ENCODE measurements around the gene MAGI1. TPM values are rescaled to one million over a fixed set of nuclear protein-coding genes. Genes with fewer than 3 reads are reported as not detected.
A peak's percentile ranks its signal among the peaks of the same experiment; 100 is the strongest.

Gene MAGI1
- total RNA-seq, 1 donor from 2014 or later = 49.8 TPM

DNA sequence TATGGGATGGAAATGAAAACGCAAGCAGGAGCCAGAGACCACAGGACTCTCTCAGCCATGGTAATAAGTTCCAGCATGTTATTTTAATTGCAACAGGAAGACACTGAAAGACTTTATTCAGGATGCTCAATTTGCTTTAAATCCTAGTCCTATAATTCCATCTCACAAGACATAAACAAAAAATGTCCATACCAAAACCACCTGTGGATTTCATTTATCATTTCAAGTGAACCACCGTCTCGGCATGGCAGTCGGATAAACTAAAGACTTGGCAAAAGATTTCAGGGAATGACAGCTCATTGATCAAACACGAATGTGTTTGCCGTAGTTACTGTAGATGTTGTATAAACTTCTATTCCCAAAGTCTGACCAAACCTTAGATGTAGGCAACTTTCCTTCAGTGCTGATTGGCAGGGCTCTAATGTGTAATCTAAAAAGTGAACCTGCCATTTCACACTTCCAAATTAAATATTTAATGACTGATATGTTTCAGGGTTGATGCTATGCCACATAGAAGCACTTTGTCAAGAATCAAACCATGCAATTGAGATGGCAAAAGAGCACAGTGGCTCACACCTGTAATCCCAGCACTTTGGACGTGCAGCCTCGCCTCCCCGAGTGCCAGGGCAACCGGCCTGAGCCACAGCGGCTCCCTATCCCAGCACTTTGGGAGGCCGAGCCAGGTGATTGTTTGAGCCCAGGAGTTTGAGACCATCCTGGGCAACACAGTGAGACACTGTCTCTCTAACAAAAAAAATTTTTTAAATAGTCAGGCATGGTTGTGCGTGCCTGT lies 331.7 kb downstream of the MAGI1 start:
- peak overlapping the region; percentile 48 for H3K27ac Mint-ChIP-seq (ENCODE audit: unreplicated experiment)
- H3K27me3 Mint-ChIP-seq (ENCODE audit: low read depth) = no peaks in the 10 kb centered on the region
- no peak for DNase-seq (ENCODE audit: low read depth, low spot score)
- H3K36me3 Mint-ChIP-seq (ENCODE audit: low read depth) = no peaks in the 10 kb centered on the region
- H3K4me1 Mint-ChIP-seq = peaks cover under 1% of the 10 kb centered on the region
- H3K9me3 Mint-ChIP-seq = no peaks in the 10 kb centered on the region
- H3K4me3 Mint-ChIP-seq = no peak overlapping the region
- TF ChIP-seq CTCF (conservative IDR thresholded peaks at IDR 0.05) = no peak

DNA sequence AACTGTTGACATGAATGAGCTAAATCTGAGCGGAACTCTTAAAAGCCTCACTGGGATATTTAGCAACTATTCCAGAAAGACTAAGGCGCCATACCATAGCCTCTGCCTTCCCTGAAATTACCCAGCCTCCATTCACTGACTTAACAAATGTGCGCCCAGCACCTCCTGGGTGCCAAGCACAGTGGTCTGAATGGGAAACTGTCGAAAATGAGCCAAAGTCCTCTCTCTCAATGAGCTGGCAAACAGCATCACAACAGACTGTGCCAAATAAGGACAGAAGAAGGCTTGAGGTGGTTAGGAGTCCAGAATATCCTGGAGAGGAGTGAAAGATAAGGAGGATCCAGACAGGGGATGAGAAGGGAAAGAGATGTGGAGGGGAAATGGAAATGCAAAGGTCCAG lies 332.4 kb downstream of the MAGI1 start:
- no peaks in the 10 kb centered on the region for H3K4me1 Mint-ChIP-seq
- no peak for DNase-seq (ENCODE audit: low read depth, low spot score)
- no peaks in the 10 kb centered on the region for H3K27me3 Mint-ChIP-seq (ENCODE audit: low read depth)
- H3K36me3 Mint-ChIP-seq (ENCODE audit: low read depth) = no peaks in the 10 kb centered on the region
- no peaks in the 10 kb centered on the region for H3K9me3 Mint-ChIP-seq
- H3K27ac Mint-ChIP-seq (ENCODE audit: unreplicated experiment) = peak overlapping the region; percentile 48
- no peak for TF ChIP-seq CTCF (conservative IDR thresholded peaks at IDR 0.05)
- H3K4me3 Mint-ChIP-seq = no peak overlapping the region

DNA sequence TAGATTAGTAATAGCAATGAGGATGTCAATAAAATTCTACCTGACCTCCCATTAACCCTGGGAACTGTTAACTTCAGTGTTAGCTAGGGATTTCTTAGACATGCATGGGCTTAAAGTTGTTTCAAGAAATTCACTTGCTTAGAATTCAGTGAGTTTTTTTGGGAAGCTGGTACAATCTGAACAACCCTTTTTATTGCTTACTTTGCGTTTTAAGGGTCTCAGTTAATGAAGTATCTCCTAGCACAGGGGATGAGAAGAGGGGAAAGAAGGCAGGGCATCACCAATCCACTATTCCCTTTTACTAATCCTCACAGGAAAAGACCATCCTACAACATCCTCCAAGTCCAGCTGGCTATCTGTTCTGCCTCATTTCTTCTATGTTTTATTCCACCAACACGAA lies 334.9 kb downstream of the MAGI1 start:
- Mint-ChIP-seq H3K4me1 (no peaks in the 10 kb centered on the region), H3K36me3 (ENCODE audit: low read depth) (no peaks in the 10 kb centered on the region), H3K4me3 (no peak overlapping the region), H3K9me3 (no peaks in the 10 kb centered on the region), H3K27me3 (ENCODE audit: low read depth) (no peaks in the 10 kb centered on the region), H3K27ac (ENCODE audit: unreplicated experiment) (no peak overlapping the region)
- TF ChIP-seq CTCF (conservative IDR thresholded peaks at IDR 0.05) = no peak
- no peak for DNase-seq (ENCODE audit: low read depth, low spot score)

DNA sequence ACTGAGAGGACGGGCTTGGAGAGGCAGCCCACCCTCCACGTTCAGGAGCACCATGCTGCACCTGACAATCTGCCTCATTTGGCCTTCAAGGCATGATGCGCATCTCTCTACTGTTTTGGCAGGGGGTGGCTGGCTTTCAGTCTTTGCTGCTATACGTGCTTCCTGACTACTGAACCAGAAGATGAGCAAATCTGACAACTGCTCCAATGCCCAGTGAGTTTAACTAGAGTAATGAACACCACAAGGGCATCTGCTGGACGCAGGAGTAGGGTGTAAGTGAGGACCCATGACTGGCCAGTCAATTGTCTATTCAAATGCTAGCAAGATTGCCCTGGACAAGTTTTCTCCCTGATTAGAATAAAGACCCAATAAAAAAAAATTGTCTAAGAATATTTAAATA lies 335.7 kb downstream of the MAGI1 start:
- H3K36me3 Mint-ChIP-seq (ENCODE audit: low read depth) = no peaks in the 10 kb centered on the region
- H3K4me3 Mint-ChIP-seq = no peak overlapping the region
- H3K9me3 Mint-ChIP-seq = no peaks in the 10 kb centered on the region
- H3K27me3 Mint-ChIP-seq (ENCODE audit: low read depth) = no peaks in the 10 kb centered on the region
- no peak overlapping the region for H3K27ac Mint-ChIP-seq (ENCODE audit: unreplicated experiment)
- no peak for TF ChIP-seq CTCF (conservative IDR thresholded peaks at IDR 0.05)
- no peak for DNase-seq (ENCODE audit: low read depth, low spot score)
- H3K4me1 Mint-ChIP-seq = no peaks in the 10 kb centered on the region

GRCh38 chr3:65702202-65702601 lies 336.5 kb downstream of the MAGI1 start:
- Mint-ChIP-seq H3K4me3 (no peak overlapping the region), H3K27me3 (ENCODE audit: low read depth) (no peaks in the 10 kb centered on the region), H3K9me3 (no peaks in the 10 kb centered on the region), H3K36me3 (ENCODE audit: low read depth) (no peaks in the 10 kb centered on the region), H3K4me1 (no peaks in the 10 kb centered on the region), H3K27ac (ENCODE audit: unreplicated experiment) (no peak overlapping the region)
- DNase-seq (ENCODE audit: low read depth, low spot score) = no peak
- no peak for TF ChIP-seq CTCF (conservative IDR thresholded peaks at IDR 0.05)

Measured in neural crest cell (in vitro differentiated cells).